GM12878 (cell line): Measurements from ENCODE around the gene NCKAP5. TPM values are rescaled to one million over a fixed set of nuclear protein-coding genes. Genes with fewer than 3 reads are reported as not detected.

Source experiments
- ATAC-seq: fragments of 200-7000 bp; cut with Tn5 transposase; 3 replicates; pipeline ENCODE4 v1.9.1; 2020; ENCODE audit warnings: mild to moderate bottlenecking, moderate library complexity
- BruUV-seq: library from RNA; stranded (reverse); fragments of 400-500 nt; replicated peaks from 2 replicates; lab custom pipeline; 2021; lab: Mats Ljungman, UMichigan
- CTCF ChIA-PET: fragments of 300-600 bp; sonication (Branson Sonifier 250); formaldehyde crosslinking; extraction: SDS; loops from one replicate; lab custom pipeline; 2021; ENCODE audit warnings: inconsistent platforms; lab: Yijun Ruan, JAX
- POLR2A ChIA-PET: fragments of 350-600 bp; formaldehyde crosslinking; extraction: SDS; loops from one replicate; lab custom pipeline; 2021; ENCODE audit warnings: inconsistent platforms; lab: Charles Lee
- RAD21 ChIA-PET: fragments of 300-600 bp; sonication (Branson Sonifier 250); formaldehyde crosslinking; loops from one replicate; lab custom pipeline; 2023; ENCODE audit warnings: antibody characterized with exemption; ENCODE audit not compliant: unreplicated experiment; lab: Charles Lee
- SMC1A ChIA-PET: fragments of 300-600 bp; sonication (Branson Sonifier 250); formaldehyde crosslinking; loops from one replicate; lab custom pipeline; 2023; ENCODE audit not compliant: unreplicated experiment, uncharacterized antibody; lab: Charles Lee
- DNase-seq: peaks from one replicate; pipeline ENCODE4 v3.0.0-alpha.2; 2011; ENCODE audit warnings: low read depth, low spot score
- FAIRE-seq: peaks from 3 replicates; lab custom pipeline; 2011; peaks lifted over from hg19 to GRCh38; lab: Jason Lieb, UNC
- H2AFZ ChIP-seq: 2 replicates; pipeline ENCODE4 v1.6.0; 2011; ENCODE audit warnings: low read depth, low read length, control low read depth; ENCODE audit not compliant: control insufficient read depth
- H3K27ac ChIP-seq: 2 replicates; pipeline ENCODE4 v1.5.1; 2011; ENCODE audit warnings: control low read depth; ENCODE audit not compliant: control insufficient read depth, insufficient read depth
- H3K27me3 ChIP-seq, 2 experiments: replicated peaks in 1 of 2; 2 replicates each; pipeline versions ENCODE4 v1.6.0 to v1.6.1; 2011; ENCODE audit warnings: low read length in 1 of 2; ENCODE audit not compliant: control insufficient read depth in 2 of 2, insufficient read depth in 2 of 2
- H3K36me3 ChIP-seq, 2 experiments: 2 replicates each; pipeline ENCODE4 v1.5.1; 2011; ENCODE audit warnings: low read length in 1 of 2; ENCODE audit not compliant: control insufficient read depth in 2 of 2, insufficient read depth in 2 of 2
- H3K4me1 ChIP-seq: 2 replicates; pipeline ENCODE4 v1.6.1; 2011; ENCODE audit warnings: mild to moderate bottlenecking, low read length, moderate library complexity, mixed read lengths; ENCODE audit not compliant: control insufficient read depth, insufficient read depth
- H3K4me2 ChIP-seq: 2 replicates; pipeline ENCODE4 v1.6.0; 2011; ENCODE audit warnings: control low read depth; ENCODE audit not compliant: control insufficient read depth, insufficient read depth
- H3K4me3 ChIP-seq: fragments of 200-600 bp; sonication (generic); 2 replicates; pipeline ENCODE4 v1.5.1; 2016
- H3K79me2 ChIP-seq: 2 replicates; pipeline ENCODE4 v1.6.0; 2011; ENCODE audit warnings: low read length; ENCODE audit not compliant: control insufficient read depth, insufficient read depth
- H3K9ac ChIP-seq: 2 replicates; pipeline ENCODE4 v1.8.0; 2011; ENCODE audit warnings: low read length, control low read depth, mixed read lengths; ENCODE audit not compliant: control insufficient read depth, insufficient read depth
- H3K9me3 ChIP-seq: replicated peaks from 3 replicates; pipeline ENCODE4 v1.5.1; 2011; ENCODE audit warnings: mild to moderate bottlenecking, low read length; ENCODE audit not compliant: control insufficient read depth, insufficient read depth
- H4K20me1 ChIP-seq: 2 replicates; pipeline ENCODE4 v1.6.0; 2011; ENCODE audit not compliant: control insufficient read depth, insufficient read depth
- CBFB ChIP-seq: IDR thresholded peaks from 2 replicates; pipeline ENCODE4 v1.6.1; 2016; ENCODE audit warnings: antibody characterized with exemption, low read depth
- HDAC6 ChIP-seq: fragments of 200-600 bp; sonication (generic); IDR thresholded peaks from one replicate; pipeline ENCODE4 v1.8.0; 2017; ENCODE audit warnings: antibody characterized with exemption; ENCODE audit not compliant: unreplicated experiment
- IKZF2 ChIP-seq, 2 experiments: fragments of 450-650 bp; IDR thresholded peaks; 2 replicates each; pipeline ENCODE4 v1.6.1; 2017; ENCODE audit warnings: mild to moderate bottlenecking in 2 of 2, moderate library complexity in 2 of 2
- MEF2A ChIP-seq: IDR thresholded peaks from 2 replicates; pipeline ENCODE4 v1.6.1; 2011; ENCODE audit warnings: low read depth, mild to moderate bottlenecking, low read length, moderate library complexity; ENCODE audit not compliant: insufficient read depth
- PAX5 ChIP-seq: IDR thresholded peaks from 2 replicates; pipeline ENCODE4 v1.6.1; 2011; ENCODE audit warnings: low read depth, low read length, borderline replicate concordance
- POLR2AphosphoS2 ChIP-seq: IDR thresholded peaks from 2 replicates; pipeline ENCODE4 v1.6.1; 2011; ENCODE audit warnings: low read depth, mild to moderate bottlenecking, low read length, improper control_type of control experiment, moderate library complexity
- SPI1 ChIP-seq: IDR thresholded peaks from 2 replicates; pipeline ENCODE4 v1.6.1; 2011; ENCODE audit warnings: low read depth, mild to moderate bottlenecking, low read length, moderate library complexity, borderline replicate concordance; ENCODE audit not compliant: insufficient read depth
- SUZ12 ChIP-seq: fragments of 200-600 bp; sonication (generic); IDR thresholded peaks from one replicate; pipeline ENCODE4 v1.6.1; 2018; ENCODE audit warnings: antibody characterized with exemption, mild to moderate bottlenecking; ENCODE audit not compliant: unreplicated experiment
- WRNIP1 ChIP-seq: IDR thresholded peaks from 2 replicates; pipeline ENCODE4 v1.6.1; 2011; ENCODE audit warnings: low read depth, low read length, improper control_type of control experiment, borderline replicate concordance
- WGBS: methylation state at CpG from one replicate; pipeline ENCODE4 v1.1.6; 2016; ENCODE audit warnings: low lambda C conversion rate; ENCODE audit not compliant: insufficient replicate concordance, insufficient coverage; ENCODE audit errors: missing lambda C conversion rate; 5-methylcytosine and 5-hydroxymethylcytosine counted together
- in situ Hi-C: fragments of 300-500 bp; cut with MboI; formaldehyde crosslinking; loops from 9 replicates; pipeline ENCODE4 v1.14.3; 2018; ENCODE audit warnings: mixed read lengths
- intact Hi-C: fragments of 100-400 bp; cut with micrococcal nuclease; formaldehyde crosslinking; loops from one replicate; pipeline ENCODE4 v1.14.2; 2022; ENCODE audit not compliant: unreplicated experiment
- polyA plus RNA-seq, 11 experiments: library from polyadenylated mRNA; depleted of rRNA in 4 of 11; unstranded in 6 of 11; stranded (reverse) in 5 of 11; fragments of >200 nt; fragmentation: Nextera tagmentation in 4 of 11; fragmentation: Illumina TruSeq in 1 of 11; extraction: Ambion mirVana in 4 of 11; extraction: Trizol in 1 of 11; gene quantifications; 1 replicate in 1 of 11; 2 replicates in 10 of 11; pipeline versions ENCODE4 v1.2.1 to v1.2.3, GENCODE V29; 2011 to 2016; ENCODE audit warnings: inconsistent platforms in 2 of 11, missing spikeins in 2 of 11, low read depth in 1 of 11
- total RNA-seq, 4 experiments: library from RNA; depleted of rRNA in 3 of 4; stranded (reverse); fragments of >200 nt in 3 of 4; fragmentation: Illumina TruSeq in 1 of 4; extraction: Trizol in 1 of 4; gene quantifications; 2 replicates each; pipeline versions ENCODE4 v1.2.1 to v1.2.3, GENCODE V29; 2013 to 2021
- TF ChIP-seq, protein P1 (sequence below): fragments of 150-350 bp; IDR thresholded peaks from 2 replicates; pipeline ENCODE4 v1.6.1; 2014; ENCODE audit warnings: mild to moderate bottlenecking, low read depth, low read length
- TF ChIP-seq, protein P2 (sequence below), 3 experiments: IDR thresholded peaks in 2 of 3; conservative IDR thresholded peaks in 1 of 3; 2 replicates each; pipeline ENCODE4 v1.5.1; 2011; ENCODE audit warnings: low read depth in 3 of 3, low read length in 3 of 3, mild to moderate bottlenecking in 3 of 3, control low read depth in 2 of 3, moderate library complexity in 2 of 3, inconsistent platforms in 1 of 3, mixed read lengths in 1 of 3; ENCODE audit not compliant: control insufficient read depth in 2 of 3, insufficient read depth in 1 of 3; ENCODE audit errors: extremely low read depth in 1 of 3
- TF ChIP-seq, protein P3 (sequence below): IDR thresholded peaks from 2 replicates; pipeline ENCODE4 v1.6.1; 2012; ENCODE audit warnings: low read depth, low read length, improper control_type of control experiment
- TF ChIP-seq, protein P4 (sequence below): fragments of 450-650 bp; IDR thresholded peaks from 2 replicates; pipeline ENCODE4 v1.6.1; 2018; ENCODE audit warnings: mild to moderate bottlenecking, low read depth, moderate library complexity; ENCODE audit not compliant: partially characterized antibody
- TF ChIP-seq, protein P5 (sequence below): fragments of 450-650 bp; IDR thresholded peaks from 2 replicates; pipeline ENCODE4 v1.6.1; 2017; ENCODE audit warnings: low read depth, mild to moderate bottlenecking, moderate library complexity

NCKAP5 gene
- total and polyA plus RNA-seq, 10 of the 15 experiments (the other 5 are each of a cell fraction or from before 2014, with no cell fraction given): 0.06 to 0.44 (median 0.16) TPM

DNA sequence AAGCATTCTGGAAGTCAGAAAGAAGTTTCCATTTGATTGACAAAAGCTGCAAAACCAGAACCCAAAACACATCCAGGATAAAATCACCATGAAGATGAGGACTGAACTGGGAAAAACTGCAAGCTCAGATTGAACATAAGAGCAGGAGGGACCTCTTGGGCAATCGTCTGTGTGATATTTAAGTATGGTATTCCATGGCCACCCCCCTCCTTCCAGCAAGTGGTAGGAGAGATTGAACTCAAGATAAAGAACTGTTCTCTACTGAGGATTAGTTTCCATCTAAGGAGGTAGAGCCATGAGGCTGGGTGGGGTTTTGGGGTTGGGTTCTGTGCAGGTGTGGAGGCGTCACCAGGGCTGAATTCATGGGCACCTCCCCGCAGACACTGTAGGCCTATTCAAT, 251.1 kb downstream of the NCKAP5 start:
- Histone ChIP-seq H3K79me2 (no peaks in the 10 kb centered on the region), H3K9ac (no peak overlapping the region), H3K4me3 (no peak overlapping the region), H3K27me3 (no peaks in the 10 kb centered on the region), H3K9me3 (no peaks in the 10 kb centered on the region), H3K27ac (no peak overlapping the region), H3K4me1 (no peaks in the 10 kb centered on the region), H2AFZ (no peak overlapping the region), H4K20me1 (no peaks in the 10 kb centered on the region), H3K36me3 (no peaks in the 10 kb centered on the region), H3K4me2 (no peak overlapping the region)
- ChIA-PET RAD21 (no interaction called here), SMC1A (interaction anchor here (1.1 kb wide), 1 partner anchor 194 kb away, joined by 4 read pairs; no protein-coding TSS in a partner anchor), POLR2A (interaction anchor here (0.6 kb wide), 1 partner anchor 9 kb away, joined by 4 read pairs; no protein-coding TSS in a partner anchor), CTCF (no interaction called here)
- FAIRE-seq (no peak), ATAC-seq (no peak), DNase-seq (no peak)
- no TSS peak for BruUV-seq
- intact Hi-C loops: no loop called here
- WGBS: 18% methylated on average over 3 of the region's 3 CpGs
- in situ Hi-C loops: no loop called here
- TF ChIP-seq, protein P1, sequence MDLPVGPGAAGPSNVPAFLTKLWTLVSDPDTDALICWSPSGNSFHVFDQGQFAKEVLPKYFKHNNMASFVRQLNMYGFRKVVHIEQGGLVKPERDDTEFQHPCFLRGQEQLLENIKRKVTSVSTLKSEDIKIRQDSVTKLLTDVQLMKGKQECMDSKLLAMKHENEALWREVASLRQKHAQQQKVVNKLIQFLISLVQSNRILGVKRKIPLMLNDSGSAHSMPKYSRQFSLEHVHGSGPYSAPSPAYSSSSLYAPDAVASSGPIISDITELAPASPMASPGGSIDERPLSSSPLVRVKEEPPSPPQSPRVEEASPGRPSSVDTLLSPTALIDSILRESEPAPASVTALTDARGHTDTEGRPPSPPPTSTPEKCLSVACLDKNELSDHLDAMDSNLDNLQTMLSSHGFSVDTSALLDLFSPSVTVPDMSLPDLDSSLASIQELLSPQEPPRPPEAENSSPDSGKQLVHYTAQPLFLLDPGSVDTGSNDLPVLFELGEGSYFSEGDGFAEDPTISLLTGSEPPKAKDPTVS: no peak
- no peak for TF ChIP-seq HDAC6
- TF ChIP-seq CBFB: no peak
- TF ChIP-seq, protein P2, sequence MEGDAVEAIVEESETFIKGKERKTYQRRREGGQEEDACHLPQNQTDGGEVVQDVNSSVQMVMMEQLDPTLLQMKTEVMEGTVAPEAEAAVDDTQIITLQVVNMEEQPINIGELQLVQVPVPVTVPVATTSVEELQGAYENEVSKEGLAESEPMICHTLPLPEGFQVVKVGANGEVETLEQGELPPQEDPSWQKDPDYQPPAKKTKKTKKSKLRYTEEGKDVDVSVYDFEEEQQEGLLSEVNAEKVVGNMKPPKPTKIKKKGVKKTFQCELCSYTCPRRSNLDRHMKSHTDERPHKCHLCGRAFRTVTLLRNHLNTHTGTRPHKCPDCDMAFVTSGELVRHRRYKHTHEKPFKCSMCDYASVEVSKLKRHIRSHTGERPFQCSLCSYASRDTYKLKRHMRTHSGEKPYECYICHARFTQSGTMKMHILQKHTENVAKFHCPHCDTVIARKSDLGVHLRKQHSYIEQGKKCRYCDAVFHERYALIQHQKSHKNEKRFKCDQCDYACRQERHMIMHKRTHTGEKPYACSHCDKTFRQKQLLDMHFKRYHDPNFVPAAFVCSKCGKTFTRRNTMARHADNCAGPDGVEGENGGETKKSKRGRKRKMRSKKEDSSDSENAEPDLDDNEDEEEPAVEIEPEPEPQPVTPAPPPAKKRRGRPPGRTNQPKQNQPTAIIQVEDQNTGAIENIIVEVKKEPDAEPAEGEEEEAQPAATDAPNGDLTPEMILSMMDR (IDR thresholded peaks at IDR 0.05 in 2 of 3, conservative IDR thresholded peaks at IDR 0.05 in 1 of 3; ENCODE audit: control insufficient read depth in 2 of 3, extremely low read depth in 1 of 3, insufficient read depth in 1 of 3, low read depth in 3 of 3, low read length in 3 of 3): no peak
- TF ChIP-seq IKZF2 (IDR thresholded peaks at IDR 0.05): no peak
- TF ChIP-seq WRNIP1: no peak
- TF ChIP-seq, protein P3, sequence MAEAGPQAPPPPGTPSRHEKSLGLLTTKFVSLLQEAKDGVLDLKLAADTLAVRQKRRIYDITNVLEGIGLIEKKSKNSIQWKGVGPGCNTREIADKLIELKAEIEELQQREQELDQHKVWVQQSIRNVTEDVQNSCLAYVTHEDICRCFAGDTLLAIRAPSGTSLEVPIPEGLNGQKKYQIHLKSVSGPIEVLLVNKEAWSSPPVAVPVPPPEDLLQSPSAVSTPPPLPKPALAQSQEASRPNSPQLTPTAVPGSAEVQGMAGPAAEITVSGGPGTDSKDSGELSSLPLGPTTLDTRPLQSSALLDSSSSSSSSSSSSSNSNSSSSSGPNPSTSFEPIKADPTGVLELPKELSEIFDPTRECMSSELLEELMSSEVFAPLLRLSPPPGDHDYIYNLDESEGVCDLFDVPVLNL: no peak
- TF ChIP-seq, protein P4, sequence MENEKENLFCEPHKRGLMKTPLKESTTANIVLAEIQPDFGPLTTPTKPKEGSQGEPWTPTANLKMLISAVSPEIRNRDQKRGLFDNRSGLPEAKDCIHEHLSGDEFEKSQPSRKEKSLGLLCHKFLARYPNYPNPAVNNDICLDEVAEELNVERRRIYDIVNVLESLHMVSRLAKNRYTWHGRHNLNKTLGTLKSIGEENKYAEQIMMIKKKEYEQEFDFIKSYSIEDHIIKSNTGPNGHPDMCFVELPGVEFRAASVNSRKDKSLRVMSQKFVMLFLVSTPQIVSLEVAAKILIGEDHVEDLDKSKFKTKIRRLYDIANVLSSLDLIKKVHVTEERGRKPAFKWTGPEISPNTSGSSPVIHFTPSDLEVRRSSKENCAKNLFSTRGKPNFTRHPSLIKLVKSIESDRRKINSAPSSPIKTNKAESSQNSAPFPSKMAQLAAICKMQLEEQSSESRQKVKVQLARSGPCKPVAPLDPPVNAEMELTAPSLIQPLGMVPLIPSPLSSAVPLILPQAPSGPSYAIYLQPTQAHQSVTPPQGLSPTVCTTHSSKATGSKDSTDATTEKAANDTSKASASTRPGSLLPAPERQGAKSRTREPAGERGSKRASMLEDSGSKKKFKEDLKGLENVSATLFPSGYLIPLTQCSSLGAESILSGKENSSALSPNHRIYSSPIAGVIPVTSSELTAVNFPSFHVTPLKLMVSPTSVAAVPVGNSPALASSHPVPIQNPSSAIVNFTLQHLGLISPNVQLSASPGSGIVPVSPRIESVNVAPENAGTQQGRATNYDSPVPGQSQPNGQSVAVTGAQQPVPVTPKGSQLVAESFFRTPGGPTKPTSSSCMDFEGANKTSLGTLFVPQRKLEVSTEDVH: no peak
- no peak for TF ChIP-seq POLR2AphosphoS2
- no peak for TF ChIP-seq PAX5
- TF ChIP-seq MEF2A: no peak
- TF ChIP-seq SPI1: no peak
- TF ChIP-seq, protein P5, sequence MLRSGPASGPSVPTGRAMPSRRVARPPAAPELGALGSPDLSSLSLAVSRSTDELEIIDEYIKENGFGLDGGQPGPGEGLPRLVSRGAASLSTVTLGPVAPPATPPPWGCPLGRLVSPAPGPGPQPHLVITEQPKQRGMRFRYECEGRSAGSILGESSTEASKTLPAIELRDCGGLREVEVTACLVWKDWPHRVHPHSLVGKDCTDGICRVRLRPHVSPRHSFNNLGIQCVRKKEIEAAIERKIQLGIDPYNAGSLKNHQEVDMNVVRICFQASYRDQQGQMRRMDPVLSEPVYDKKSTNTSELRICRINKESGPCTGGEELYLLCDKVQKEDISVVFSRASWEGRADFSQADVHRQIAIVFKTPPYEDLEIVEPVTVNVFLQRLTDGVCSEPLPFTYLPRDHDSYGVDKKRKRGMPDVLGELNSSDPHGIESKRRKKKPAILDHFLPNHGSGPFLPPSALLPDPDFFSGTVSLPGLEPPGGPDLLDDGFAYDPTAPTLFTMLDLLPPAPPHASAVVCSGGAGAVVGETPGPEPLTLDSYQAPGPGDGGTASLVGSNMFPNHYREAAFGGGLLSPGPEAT: no peak
- TF ChIP-seq SUZ12: no peak
